Kidney epithelial cell (primary cell): ENCODE results near the gene RPP40. TPM values are rescaled to one million over a fixed set of nuclear protein-coding genes. Genes with fewer than 3 reads are reported as not detected.
"Not testable (repeated sequence)": the region's sequence is repeated elsewhere in the genome, so short reads cannot be mapped to it uniquely, and the experiment has no call there.

ENCODE experiments used
- DNase-seq: peaks from one replicate; pipeline ENCODE4 v3.0.0-alpha.2; 2010; ENCODE audit warnings: low read depth
- H3K27me3 ChIP-seq: 2 replicates; pipeline ENCODE4 v1.6.0; 2011; ENCODE audit warnings: low read length; ENCODE audit not compliant: control insufficient read depth, insufficient read depth
- H3K36me3 ChIP-seq: 2 replicates; pipeline ENCODE4 v1.5.1; 2011; ENCODE audit warnings: low read length; ENCODE audit not compliant: control insufficient read depth, insufficient read depth
- H3K4me3 ChIP-seq: 2 replicates; pipeline ENCODE4 v1.5.1; 2011; ENCODE audit warnings: low read depth, mild to moderate bottlenecking, control low read depth, low read length
- CTCF ChIP-seq: IDR thresholded peaks from 2 replicates; pipeline ENCODE4 v1.5.1; 2011; ENCODE audit warnings: mild to moderate bottlenecking, moderate library complexity, low read length, control low read depth, inconsistent platforms; ENCODE audit not compliant: insufficient read depth, poor library complexity, severe bottlenecking
- total RNA-seq: library from RNA; depleted of rRNA; stranded (reverse); fragments of >200 nt; gene quantifications from 2 replicates; pipeline ENCODE4 v1.2.3, GENCODE V29; 2015

RPP40 gene
- total RNA-seq, 1 donor from 2014 or later = 16.0 TPM

DNA sequence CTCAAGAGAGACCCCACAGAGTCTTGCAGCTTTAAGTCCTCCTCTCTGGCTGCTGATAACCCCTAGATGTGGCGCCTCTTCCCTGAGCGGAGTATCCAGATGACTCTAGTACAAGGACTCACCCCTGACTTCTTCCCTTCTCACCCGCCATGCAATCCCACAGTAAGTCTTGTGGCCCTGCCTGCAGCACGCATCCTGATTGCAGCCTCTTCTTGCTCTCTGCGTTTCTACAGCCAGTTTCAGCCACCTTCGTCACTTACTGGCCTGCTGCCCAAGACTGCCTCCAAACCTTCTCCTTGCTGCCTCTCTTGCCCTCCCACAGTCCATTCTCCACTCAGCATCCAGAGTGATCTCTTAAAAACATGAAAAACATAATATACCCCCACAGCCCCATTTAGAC lies 2.4 kb upstream of the RPP40 start:
- Histone ChIP-seq H3K36me3 (no peaks in the 10 kb centered on the region), H3K27me3 (no peaks in the 10 kb centered on the region), H3K4me3 (no peak overlapping the region)
- DNase-seq = no peak
- no peak for TF ChIP-seq CTCF

- H3K4me3 ChIP-seq, H3K27me3 ChIP-seq, H3K36me3 ChIP-seq, DNase-seq: not testable (repeated sequence)
These were observed 1.2 kb upstream of the RPP40 start for GRCh38 chr6:5005038-5005433.

DNA sequence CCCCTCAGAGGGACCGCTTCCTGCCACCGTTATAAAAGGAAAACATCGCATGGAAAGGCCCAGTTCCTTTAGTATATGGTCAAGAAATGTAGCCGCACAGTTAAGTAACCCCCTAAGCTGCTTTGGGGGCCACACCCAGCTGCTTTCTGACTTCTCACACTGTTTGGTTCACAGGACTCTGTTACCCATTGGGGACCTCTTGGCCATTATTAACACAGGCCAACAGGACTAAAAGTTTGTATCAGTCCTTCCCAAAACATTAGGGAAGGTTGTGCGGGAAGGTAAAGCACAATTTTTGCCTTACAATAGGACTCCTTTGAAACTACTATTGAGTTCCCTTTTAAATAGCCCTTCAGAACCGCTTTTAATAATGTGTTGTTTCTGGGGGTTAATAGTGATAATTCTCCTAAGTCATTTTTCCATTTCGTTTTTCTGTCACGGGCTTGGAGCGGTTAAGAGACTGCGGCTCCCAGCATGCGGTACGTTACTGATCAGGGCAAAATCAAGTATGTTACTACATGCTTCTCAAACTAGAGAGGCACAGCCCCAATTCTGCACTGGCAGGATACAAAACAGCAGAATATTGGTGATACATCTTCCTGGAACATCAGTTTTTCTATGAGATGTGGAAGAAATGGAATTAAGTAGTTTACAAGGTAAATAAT lies 668 bp upstream of the RPP40 start:
- no peak for DNase-seq
- no peak for TF ChIP-seq CTCF
- Histone ChIP-seq H3K36me3 (no peaks in the 10 kb centered on the region), H3K4me3 (peak overlapping the region; percentile 57), H3K27me3 (no peaks in the 10 kb centered on the region)

- no peak for DNase-seq
- peaks cover 1% of the 10 kb centered on the region for H3K36me3 ChIP-seq
- H3K4me3 ChIP-seq = no peak overlapping the region
- no peaks in the 10 kb centered on the region for H3K27me3 ChIP-seq
- TF ChIP-seq CTCF = no peak
These were observed 4.3 kb downstream of the RPP40 start for GRCh38 chr6:4999586-4999985.

DNA sequence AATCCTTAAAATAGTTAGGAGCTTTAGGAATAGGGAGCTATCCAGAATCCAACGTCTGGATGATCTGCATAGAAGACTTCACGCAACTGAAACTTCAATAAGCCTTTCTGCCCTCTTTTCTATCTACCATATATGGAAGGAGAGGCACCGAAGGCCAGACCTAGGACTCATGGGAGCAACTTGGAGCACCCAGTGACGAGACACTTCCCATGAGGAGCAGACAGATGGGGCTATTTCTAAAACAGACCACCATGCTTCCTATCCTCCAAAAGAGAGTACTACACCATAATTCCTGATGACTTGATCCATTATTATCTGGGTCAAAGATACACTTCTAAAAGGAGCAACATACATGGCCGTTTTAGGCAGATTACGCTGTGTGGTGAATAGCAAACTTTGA lies 6.0 kb downstream of the RPP40 start:
- peaks cover 1% of the 10 kb centered on the region for H3K36me3 ChIP-seq
- TF ChIP-seq CTCF = no peak
- DNase-seq = no peak
- no peak overlapping the region for H3K4me3 ChIP-seq
- no peaks in the 10 kb centered on the region for H3K27me3 ChIP-seq

GRCh38 chr6:4994741-4995140 lies 9.1 kb downstream of the RPP40 start:
- no peak for TF ChIP-seq CTCF
- Histone ChIP-seq H3K4me3 (no peak overlapping the region), H3K36me3 (peaks cover 1% of the 10 kb centered on the region), H3K27me3 (no peaks in the 10 kb centered on the region)
- no peak for DNase-seq
